MM.1S (cell line): ENCODE data around the gene CCDC124.

Experiments used
- EZH2 ChIP-seq: fragments of 300-600 bp; sonication (generic); optimal IDR thresholded peaks from 2 replicates; pipeline ENCODE3; 2017; ENCODE audit warnings: low read depth, mild to moderate bottlenecking, antibody characterized with exemption, low read length, mixed read lengths
- EZH2phosphoT487 ChIP-seq: fragments of 300-600 bp; sonication (generic); IDR thresholded peaks from 2 replicates; pipeline ENCODE4 v1.6.1; 2018; ENCODE audit warnings: antibody characterized with exemption, low read length
- TF ChIP-seq, protein P1 (sequence below): fragments of 300-600 bp; sonication (generic); IDR thresholded peaks from 2 replicates; pipeline ENCODE4 v1.5.1; 2016; ENCODE audit warnings: antibody characterized with exemption, low read length, mixed read lengths

GRCh38 chr19:17915940-17916593 lies 16.7 kb upstream of the CCDC124 start:
- TF ChIP-seq EZH2, result no peak
- no peak for TF ChIP-seq EZH2phosphoT487
- TF ChIP-seq, protein P1, sequence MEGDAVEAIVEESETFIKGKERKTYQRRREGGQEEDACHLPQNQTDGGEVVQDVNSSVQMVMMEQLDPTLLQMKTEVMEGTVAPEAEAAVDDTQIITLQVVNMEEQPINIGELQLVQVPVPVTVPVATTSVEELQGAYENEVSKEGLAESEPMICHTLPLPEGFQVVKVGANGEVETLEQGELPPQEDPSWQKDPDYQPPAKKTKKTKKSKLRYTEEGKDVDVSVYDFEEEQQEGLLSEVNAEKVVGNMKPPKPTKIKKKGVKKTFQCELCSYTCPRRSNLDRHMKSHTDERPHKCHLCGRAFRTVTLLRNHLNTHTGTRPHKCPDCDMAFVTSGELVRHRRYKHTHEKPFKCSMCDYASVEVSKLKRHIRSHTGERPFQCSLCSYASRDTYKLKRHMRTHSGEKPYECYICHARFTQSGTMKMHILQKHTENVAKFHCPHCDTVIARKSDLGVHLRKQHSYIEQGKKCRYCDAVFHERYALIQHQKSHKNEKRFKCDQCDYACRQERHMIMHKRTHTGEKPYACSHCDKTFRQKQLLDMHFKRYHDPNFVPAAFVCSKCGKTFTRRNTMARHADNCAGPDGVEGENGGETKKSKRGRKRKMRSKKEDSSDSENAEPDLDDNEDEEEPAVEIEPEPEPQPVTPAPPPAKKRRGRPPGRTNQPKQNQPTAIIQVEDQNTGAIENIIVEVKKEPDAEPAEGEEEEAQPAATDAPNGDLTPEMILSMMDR, result no peak
